Endothelial cell (in vitro differentiated cells): ENCODE data around the gene RAB11FIP5. TPM values are rescaled to one million over a fixed set of nuclear protein-coding genes. Genes with fewer than 3 reads are reported as not detected.

ENCODE experiments used
- DNase-seq: peaks from one replicate; pipeline ENCODE4 v3.0.0; 2021; ENCODE audit warnings: low spot score
- H3K27ac Mint-ChIP-seq: one replicate; pipeline ENCODE4 v1.8.0; 2021; ENCODE audit warnings: mixed read lengths, inconsistent platforms; ENCODE audit not compliant: unreplicated experiment
- H3K27me3 Mint-ChIP-seq: one replicate; pipeline ENCODE4 v1.8.0; 2021; ENCODE audit warnings: mild to moderate bottlenecking, moderate library complexity, mixed read lengths, inconsistent platforms; ENCODE audit not compliant: unreplicated experiment
- H3K36me3 Mint-ChIP-seq: one replicate; pipeline ENCODE4 v1.8.0; 2021; ENCODE audit warnings: mild to moderate bottlenecking, low read depth, mixed read lengths, inconsistent platforms; ENCODE audit not compliant: unreplicated experiment
- H3K4me1 Mint-ChIP-seq: one replicate; pipeline ENCODE4 v1.8.0; 2021; ENCODE audit warnings: mild to moderate bottlenecking, mixed read lengths, inconsistent platforms; ENCODE audit not compliant: unreplicated experiment
- H3K4me3 Mint-ChIP-seq: one replicate; pipeline ENCODE4 v1.8.0; 2021; ENCODE audit warnings: mild to moderate bottlenecking, mixed read lengths, inconsistent platforms; ENCODE audit not compliant: unreplicated experiment
- H3K9me3 Mint-ChIP-seq: one replicate; pipeline ENCODE4 v1.8.0; 2021; ENCODE audit warnings: mixed read lengths, inconsistent platforms; ENCODE audit not compliant: unreplicated experiment
- total RNA-seq: library from RNA; stranded (reverse); fragmentation: NEBNext Ultra II Directional; extraction: Animal tissue kit (Norgen Biotek cat#: 25700); gene quantifications from one replicate; pipeline ENCODE4 v1.2.1, GENCODE V29; 2021; ENCODE audit not compliant: unreplicated experiment
- TF ChIP-seq, protein P1 (sequence below): fragments of 200-600 bp; sonication (generic); IDR thresholded peaks from one replicate; pipeline ENCODE4 v1.5.0; 2021; ENCODE audit warnings: antibody characterized with exemption; ENCODE audit not compliant: unreplicated experiment

Gene RAB11FIP5
- total RNA-seq, 1 donor from 2014 or later: 27.8 TPM

DNA sequence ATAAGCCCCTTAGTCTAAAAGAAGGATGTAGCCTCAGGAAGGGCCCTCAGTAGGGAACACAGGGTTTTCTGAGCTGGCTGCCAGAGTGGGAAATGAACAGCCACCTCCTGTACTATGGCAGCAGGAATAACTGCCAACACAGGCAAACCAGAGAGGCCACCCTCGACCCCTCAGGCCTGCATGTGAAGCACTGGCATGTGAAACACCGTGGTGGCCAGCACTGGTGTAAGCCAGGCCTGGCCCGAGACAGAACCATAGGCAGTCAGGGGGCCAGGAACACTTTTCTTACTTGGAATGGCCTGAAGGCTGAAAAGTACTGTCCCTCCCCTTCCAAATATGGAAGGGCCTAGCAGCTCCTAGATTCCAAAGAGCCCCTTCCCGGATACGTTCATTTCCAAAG, 69.5 kb downstream of the RAB11FIP5 start:
- Mint-ChIP-seq H3K4me3 (no peak overlapping the region), H3K9me3 (no peaks in the 10 kb centered on the region), H3K27ac (no peak overlapping the region), H3K27me3 (peaks cover 3% of the 10 kb centered on the region), H3K4me1 (peaks cover 4% of the 10 kb centered on the region), H3K36me3 (peaks cover 4% of the 10 kb centered on the region)
- TF ChIP-seq, protein P1, sequence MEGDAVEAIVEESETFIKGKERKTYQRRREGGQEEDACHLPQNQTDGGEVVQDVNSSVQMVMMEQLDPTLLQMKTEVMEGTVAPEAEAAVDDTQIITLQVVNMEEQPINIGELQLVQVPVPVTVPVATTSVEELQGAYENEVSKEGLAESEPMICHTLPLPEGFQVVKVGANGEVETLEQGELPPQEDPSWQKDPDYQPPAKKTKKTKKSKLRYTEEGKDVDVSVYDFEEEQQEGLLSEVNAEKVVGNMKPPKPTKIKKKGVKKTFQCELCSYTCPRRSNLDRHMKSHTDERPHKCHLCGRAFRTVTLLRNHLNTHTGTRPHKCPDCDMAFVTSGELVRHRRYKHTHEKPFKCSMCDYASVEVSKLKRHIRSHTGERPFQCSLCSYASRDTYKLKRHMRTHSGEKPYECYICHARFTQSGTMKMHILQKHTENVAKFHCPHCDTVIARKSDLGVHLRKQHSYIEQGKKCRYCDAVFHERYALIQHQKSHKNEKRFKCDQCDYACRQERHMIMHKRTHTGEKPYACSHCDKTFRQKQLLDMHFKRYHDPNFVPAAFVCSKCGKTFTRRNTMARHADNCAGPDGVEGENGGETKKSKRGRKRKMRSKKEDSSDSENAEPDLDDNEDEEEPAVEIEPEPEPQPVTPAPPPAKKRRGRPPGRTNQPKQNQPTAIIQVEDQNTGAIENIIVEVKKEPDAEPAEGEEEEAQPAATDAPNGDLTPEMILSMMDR: no peak
- DNase-seq: no peak

DNA sequence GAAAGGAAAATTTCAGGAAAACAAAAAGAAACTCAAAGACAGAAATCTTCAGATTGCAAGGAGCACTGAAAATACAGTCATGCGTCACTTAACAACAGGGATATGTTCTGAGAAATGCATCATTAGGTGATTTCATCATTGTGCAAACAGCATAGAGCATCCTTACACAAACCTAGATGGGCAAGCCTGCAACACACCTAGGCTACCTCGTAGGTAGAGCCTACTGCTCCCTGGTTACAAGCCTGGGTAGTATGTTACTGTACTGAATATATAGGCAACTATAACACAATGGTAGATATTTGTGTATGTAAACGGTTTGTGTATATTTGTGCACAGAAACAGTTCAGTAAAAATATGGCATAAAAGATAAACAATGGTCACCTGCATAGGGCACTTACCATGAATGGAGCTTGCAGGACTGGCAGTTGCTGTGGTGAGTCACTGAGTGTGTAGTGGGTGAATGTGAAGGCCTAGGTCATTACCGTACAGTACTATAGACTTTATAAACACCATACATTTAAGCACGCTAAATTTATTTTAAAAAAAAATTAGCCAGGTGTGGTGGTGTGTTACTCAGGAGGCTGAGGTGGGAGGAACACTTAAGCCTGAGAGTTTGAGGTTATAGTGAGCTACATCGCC, 74.7 kb downstream of the RAB11FIP5 start:
- peaks cover 5% of the 10 kb centered on the region for H3K4me1 Mint-ChIP-seq
- no peaks in the 10 kb centered on the region for H3K9me3 Mint-ChIP-seq
- TF ChIP-seq, protein P1: no peak
- DNase-seq: no peak
- no peak overlapping the region for H3K27ac Mint-ChIP-seq
- H3K36me3 Mint-ChIP-seq: peaks cover 4% of the 10 kb centered on the region
- peaks cover 5% of the 10 kb centered on the region for H3K27me3 Mint-ChIP-seq
- H3K4me3 Mint-ChIP-seq: no peak overlapping the region

DNA sequence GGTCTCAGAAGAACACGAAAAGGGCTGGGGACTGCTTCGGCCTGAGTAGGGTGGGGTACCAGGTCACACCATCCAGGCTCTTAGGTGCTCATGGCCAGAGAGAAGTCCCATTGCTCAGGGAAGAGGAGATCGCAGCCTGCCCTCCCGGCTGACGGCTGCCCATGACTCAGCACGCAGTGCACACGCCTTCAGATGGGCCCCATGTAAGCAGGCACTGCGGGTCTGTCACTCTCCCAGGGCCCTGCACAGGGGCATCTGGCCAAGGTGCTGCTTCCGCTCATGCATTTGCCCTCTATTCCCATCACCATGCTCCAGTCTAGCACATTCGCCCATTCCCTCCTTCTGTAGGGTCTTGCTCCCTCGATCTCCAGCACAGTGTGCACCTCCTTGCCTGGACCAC, 76.0 kb downstream of the RAB11FIP5 start:
- DNase-seq: no peak
- H3K27ac Mint-ChIP-seq: no peak overlapping the region
- H3K36me3 Mint-ChIP-seq: peaks cover 4% of the 10 kb centered on the region
- no peak overlapping the region for H3K4me3 Mint-ChIP-seq
- peaks cover 5% of the 10 kb centered on the region for H3K4me1 Mint-ChIP-seq
- peaks cover 7% of the 10 kb centered on the region for H3K27me3 Mint-ChIP-seq
- no peaks in the 10 kb centered on the region for H3K9me3 Mint-ChIP-seq
- TF ChIP-seq, protein P1: no peak

DNA sequence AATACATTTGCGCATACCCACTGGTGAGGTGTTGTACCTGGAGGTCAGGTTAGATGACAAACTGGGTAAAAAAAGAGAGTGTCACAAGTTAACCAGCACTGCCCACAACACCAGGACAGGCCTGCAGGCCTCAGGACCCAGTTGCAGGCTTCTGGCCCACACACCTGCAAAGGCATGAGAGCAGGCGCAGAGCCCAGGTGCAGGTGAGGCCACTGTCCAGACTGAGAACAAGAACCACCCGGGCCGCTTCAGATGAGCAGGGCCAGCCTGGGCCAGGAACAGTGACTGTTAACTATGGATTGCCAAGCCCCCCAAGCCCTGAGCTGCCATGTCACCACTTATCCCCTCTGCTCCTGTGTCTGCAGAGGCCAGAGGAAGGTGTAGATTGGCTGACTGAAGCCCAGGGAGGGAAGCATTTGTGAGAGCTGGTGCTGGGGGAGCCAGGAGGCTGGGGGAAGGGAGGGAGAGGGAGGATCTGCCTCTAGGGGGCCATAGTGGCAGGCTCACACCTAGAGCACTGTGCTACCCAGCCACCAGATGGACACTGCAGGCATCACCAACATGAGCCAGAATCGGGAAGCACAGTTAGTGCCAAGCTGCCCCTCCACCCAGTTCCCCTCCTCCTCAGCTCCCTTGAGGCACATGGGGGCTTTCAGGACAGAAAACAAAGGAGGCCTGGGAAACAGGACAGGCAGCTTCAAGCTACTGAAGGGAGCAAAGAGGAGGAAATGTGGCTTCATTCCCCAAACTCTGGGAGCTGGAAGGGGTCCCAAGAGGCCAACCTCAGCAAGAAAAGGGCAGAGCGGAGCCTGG, 76.6 kb downstream of the RAB11FIP5 start:
- peaks cover 5% of the 10 kb centered on the region for H3K4me1 Mint-ChIP-seq
- no peak for DNase-seq
- H3K27ac Mint-ChIP-seq: no peak overlapping the region
- TF ChIP-seq, protein P1: peak; percentile 17
- H3K27me3 Mint-ChIP-seq: peaks cover 6% of the 10 kb centered on the region
- H3K4me3 Mint-ChIP-seq: peak overlapping the region; percentile 12
- H3K9me3 Mint-ChIP-seq: no peaks in the 10 kb centered on the region
- peaks cover 3% of the 10 kb centered on the region for H3K36me3 Mint-ChIP-seq
